Measurements from ENCODE around the gene CCDC92. TPM values are rescaled to one million over a fixed set of nuclear protein-coding genes. Genes with fewer than 3 reads are reported as not detected.

Gene CCDC92
- total and polyA plus RNA-seq, 2 of the 13 experiments (the other 11 are each of a cell fraction or from before 2014, with no cell fraction given) = 5.4 to 14.7 TPM

DNA sequence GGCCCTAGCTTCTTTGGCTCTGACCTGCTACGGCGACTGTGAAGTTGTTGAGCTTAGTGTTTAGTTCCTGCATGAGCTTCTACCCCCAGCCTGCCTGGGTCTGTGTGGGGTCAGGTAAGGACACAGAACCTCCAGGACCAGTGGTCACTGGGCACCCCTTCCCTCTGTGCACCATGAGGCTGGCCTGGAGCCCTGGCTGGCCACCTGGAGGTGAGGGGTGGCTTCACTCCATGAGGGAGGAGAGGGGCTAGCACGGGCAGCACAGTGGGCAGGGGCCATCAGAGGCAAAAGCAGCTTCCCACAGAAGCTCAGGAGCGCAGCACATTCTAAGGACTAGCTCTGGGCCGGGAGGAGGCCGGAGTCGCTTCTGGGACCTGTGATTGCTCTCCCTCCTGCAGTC is 36.7 kb downstream of the CCDC92 start:
- no peak for DNase-seq (ENCODE audit: low spot score)
- peaks cover 0 to 5% of the 10 kb centered on the region in 2 experiments; a peak in 1 of 5 replicates for H3K27me3 ChIP-seq (ENCODE audit: control insufficient read depth in 1 of 2, insufficient read depth in 2 of 2, low read length in 2 of 2)
- no peak for FAIRE-seq
- in situ Hi-C loops (cut with HindIII; ENCODE audit: extremely low pct_ligation_motif_present, low pct_unique_long_range_greater_than_20kb) = no loop called here
- H3K27ac ChIP-seq (ENCODE audit: extremely low read length, insufficient read depth, low read length) = no peak overlapping the region
- intact Hi-C loops (cut with micrococcal nuclease; ENCODE audit: unreplicated experiment) = no loop called here
- BruUV-seq (replicated peaks) = no TSS peak
- H4K20me1 ChIP-seq (ENCODE audit: insufficient read depth, low read length) = no peaks in the 10 kb centered on the region
- peaks cover 0 to 5% of the 10 kb centered on the region in 2 experiments; a peak in 1 of 5 replicates for H3K36me3 ChIP-seq (replicated peaks in 1 of 2; ENCODE audit: control insufficient read depth in 1 of 2, insufficient read depth in 2 of 2, low read length in 2 of 2)
- ChIA-PET CTCF (ENCODE audit: low intra/inter-chr PET ratio, low total read pairs) (no interaction called here), POLR2A (no interaction called here)
- H3K4me1 ChIP-seq (ENCODE audit: insufficient read depth, low read length) = no peaks in the 10 kb centered on the region
- peak; percentile 23; the same call in 2 of the 3 replicates for ATAC-seq
- H3K4me3 ChIP-seq (replicated peaks in 1 of 3; ENCODE audit: insufficient read depth in 1 of 3, low read depth in 2 of 3, low read length in 3 of 3) = no peak overlapping the region
- no peak for TF ChIP-seq NFYC (CRISPR knock-in tag; IDR thresholded peaks at IDR 0.05)
- TF ChIP-seq FOXP1 (IDR thresholded peaks at IDR 0.05) = no peak
- no peak for TF ChIP-seq FOXP1 (CRISPR knock-in tag; IDR thresholded peaks at IDR 0.05)
- no peak for TF ChIP-seq TSC22D2 (CRISPR knock-in tag; IDR thresholded peaks at IDR 0.05; ENCODE audit: borderline replicate concordance)
- no peak for TF ChIP-seq BCL6 (CRISPR knock-in tag; IDR thresholded peaks at IDR 0.05)
- TF ChIP-seq, protein P1, sequence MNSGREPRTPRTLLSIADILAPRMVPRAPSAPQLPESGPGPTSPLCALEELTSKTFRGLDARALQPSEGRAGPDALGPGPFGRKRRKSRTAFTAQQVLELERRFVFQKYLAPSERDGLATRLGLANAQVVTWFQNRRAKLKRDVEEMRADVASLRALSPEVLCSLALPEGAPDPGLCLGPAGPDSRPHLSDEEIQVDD (CRISPR knock-in tag; IDR thresholded peaks at IDR 0.05; ENCODE audit: borderline replicate concordance) = no peak
- TF ChIP-seq ZNF484 (CRISPR knock-in tag; IDR thresholded peaks at IDR 0.05; ENCODE audit: borderline replicate concordance, low read depth) = no peak
- no peaks in the 10 kb centered on the region for H3K9me3 ChIP-seq (ENCODE audit: low read length)
- H3K4me2 ChIP-seq (ENCODE audit: low read depth, low read length) = no peak overlapping the region
- WGBS (ENCODE audit: low lambda C conversion rate) = 87% methylated on average over 7 of the region's 7 CpGs
- no peak overlapping the region for H2AFZ ChIP-seq (ENCODE audit: low read length)
- H3K79me2 ChIP-seq (ENCODE audit: insufficient read depth, low read length) = no peaks in the 10 kb centered on the region
- no peak overlapping the region for H3K9ac ChIP-seq (ENCODE audit: insufficient read depth, low read depth, low read length)

DNA sequence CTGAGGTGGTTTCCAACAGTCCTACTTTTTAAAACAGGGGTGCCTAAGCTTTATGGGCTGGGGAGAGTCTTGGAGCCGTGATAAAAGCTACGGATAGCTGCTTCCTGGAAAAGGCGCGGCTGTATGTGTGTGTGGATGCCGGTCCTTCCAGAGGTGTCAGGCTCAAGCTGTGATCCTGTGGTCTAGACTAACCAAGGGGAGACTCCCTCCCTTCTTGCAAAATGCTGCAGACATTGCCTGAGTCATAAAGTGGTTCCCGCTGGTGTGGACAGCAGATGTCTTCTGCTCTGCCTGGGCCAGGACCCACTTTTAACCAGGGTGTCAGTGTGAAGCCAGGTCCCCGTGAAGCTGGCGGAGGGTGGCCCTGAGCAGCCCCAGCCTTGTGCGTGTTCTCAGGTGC is 37.8 kb downstream of the CCDC92 start:
- no peaks in the 10 kb centered on the region for H3K79me2 ChIP-seq (ENCODE audit: insufficient read depth, low read length)
- no peak overlapping the region for H3K27ac ChIP-seq (ENCODE audit: extremely low read length, insufficient read depth, low read length)
- H4K20me1 ChIP-seq (ENCODE audit: insufficient read depth, low read length) = no peaks in the 10 kb centered on the region
- POLR2A ChIA-PET = no interaction called here
- BruUV-seq (replicated peaks) = no TSS peak
- no peak for ATAC-seq
- H3K27me3 ChIP-seq (ENCODE audit: control insufficient read depth in 1 of 2, insufficient read depth in 2 of 2, low read length in 2 of 2) = peaks cover 0 to 5% of the 10 kb centered on the region in 2 experiments; a peak in 1 of 5 replicates
- no peak overlapping the region for H3K4me3 ChIP-seq (replicated peaks in 1 of 3; ENCODE audit: insufficient read depth in 1 of 3, low read depth in 2 of 3, low read length in 3 of 3)
- H3K36me3 ChIP-seq (replicated peaks in 1 of 2; ENCODE audit: control insufficient read depth in 1 of 2, insufficient read depth in 2 of 2, low read length in 2 of 2) = peaks cover 0 to 5% of the 10 kb centered on the region in 2 experiments; a peak in 1 of 5 replicates
- no peaks in the 10 kb centered on the region for H3K4me1 ChIP-seq (ENCODE audit: insufficient read depth, low read length)
- CTCF ChIA-PET (ENCODE audit: low intra/inter-chr PET ratio, low total read pairs) = no interaction called here
- no peak for DNase-seq (ENCODE audit: low spot score)
- no peak for FAIRE-seq
- in situ Hi-C loops (cut with HindIII; ENCODE audit: extremely low pct_ligation_motif_present, low pct_unique_long_range_greater_than_20kb) = no loop called here
- no peak overlapping the region for H2AFZ ChIP-seq (ENCODE audit: low read length)
- WGBS (ENCODE audit: low lambda C conversion rate) = no CpG with 5 or more reads among the region's 9 CpGs
- no peaks in the 10 kb centered on the region for H3K9me3 ChIP-seq (ENCODE audit: low read length)
- intact Hi-C loops (cut with micrococcal nuclease; ENCODE audit: unreplicated experiment) = no loop called here
- H3K4me2 ChIP-seq (ENCODE audit: low read depth, low read length) = no peak overlapping the region
- no peak overlapping the region for H3K9ac ChIP-seq (ENCODE audit: insufficient read depth, low read depth, low read length)
- TF ChIP-seq, protein P2, sequence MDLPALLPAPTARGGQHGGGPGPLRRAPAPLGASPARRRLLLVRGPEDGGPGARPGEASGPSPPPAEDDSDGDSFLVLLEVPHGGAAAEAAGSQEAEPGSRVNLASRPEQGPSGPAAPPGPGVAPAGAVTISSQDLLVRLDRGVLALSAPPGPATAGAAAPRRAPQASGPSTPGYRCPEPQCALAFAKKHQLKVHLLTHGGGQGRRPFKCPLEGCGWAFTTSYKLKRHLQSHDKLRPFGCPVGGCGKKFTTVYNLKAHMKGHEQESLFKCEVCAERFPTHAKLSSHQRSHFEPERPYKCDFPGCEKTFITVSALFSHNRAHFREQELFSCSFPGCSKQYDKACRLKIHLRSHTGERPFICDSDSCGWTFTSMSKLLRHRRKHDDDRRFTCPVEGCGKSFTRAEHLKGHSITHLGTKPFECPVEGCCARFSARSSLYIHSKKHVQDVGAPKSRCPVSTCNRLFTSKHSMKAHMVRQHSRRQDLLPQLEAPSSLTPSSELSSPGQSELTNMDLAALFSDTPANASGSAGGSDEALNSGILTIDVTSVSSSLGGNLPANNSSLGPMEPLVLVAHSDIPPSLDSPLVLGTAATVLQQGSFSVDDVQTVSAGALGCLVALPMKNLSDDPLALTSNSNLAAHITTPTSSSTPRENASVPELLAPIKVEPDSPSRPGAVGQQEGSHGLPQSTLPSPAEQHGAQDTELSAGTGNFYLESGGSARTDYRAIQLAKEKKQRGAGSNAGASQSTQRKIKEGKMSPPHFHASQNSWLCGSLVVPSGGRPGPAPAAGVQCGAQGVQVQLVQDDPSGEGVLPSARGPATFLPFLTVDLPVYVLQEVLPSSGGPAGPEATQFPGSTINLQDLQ (CRISPR knock-in tag; IDR thresholded peaks at IDR 0.05) = no peak
- no peak for TF ChIP-seq ZNF274 (CRISPR knock-in tag; IDR thresholded peaks at IDR 0.05)
- no peak for TF ChIP-seq PCBP1 (IDR thresholded peaks at IDR 0.05; ENCODE audit: borderline replicate concordance, low read depth, low read length)
- no peak for TF ChIP-seq SRSF9 (IDR thresholded peaks at IDR 0.05; ENCODE audit: borderline replicate concordance, insufficient read depth, low read depth, low read length, poor library complexity, severe bottlenecking)
- TF ChIP-seq ZNF563 (CRISPR knock-in tag; IDR thresholded peaks at IDR 0.05) = no peak
- TF ChIP-seq ZNF570 (CRISPR knock-in tag; IDR thresholded peaks at IDR 0.05; ENCODE audit: borderline replicate concordance) = no peak
- TF ChIP-seq SRF (IDR thresholded peaks at IDR 0.05; ENCODE audit: low read depth, low read length) = no peak
- TF ChIP-seq, protein P3, sequence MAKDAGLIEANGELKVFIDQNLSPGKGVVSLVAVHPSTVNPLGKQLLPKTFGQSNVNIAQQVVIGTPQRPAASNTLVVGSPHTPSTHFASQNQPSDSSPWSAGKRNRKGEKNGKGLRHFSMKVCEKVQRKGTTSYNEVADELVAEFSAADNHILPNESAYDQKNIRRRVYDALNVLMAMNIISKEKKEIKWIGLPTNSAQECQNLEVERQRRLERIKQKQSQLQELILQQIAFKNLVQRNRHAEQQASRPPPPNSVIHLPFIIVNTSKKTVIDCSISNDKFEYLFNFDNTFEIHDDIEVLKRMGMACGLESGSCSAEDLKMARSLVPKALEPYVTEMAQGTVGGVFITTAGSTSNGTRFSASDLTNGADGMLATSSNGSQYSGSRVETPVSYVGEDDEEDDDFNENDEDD (CRISPR knock-in tag; IDR thresholded peaks at IDR 0.05; ENCODE audit: borderline replicate concordance) = no peak
- TF ChIP-seq ZNF724P (CRISPR knock-in tag; IDR thresholded peaks at IDR 0.05; ENCODE audit: borderline replicate concordance) = no peak
- TF ChIP-seq ONECUT2 (CRISPR knock-in tag; IDR thresholded peaks at IDR 0.05) = no peak

Measured in HepG2 (cell line).